ENCODE measurements around the gene SPPL3.

SPPL3 gene

GRCh38 chr12:120760349-120761254 is 143.6 kb downstream of the SPPL3 start:
- no peak for DNase-seq (ENCODE audit: insufficient read length, low spot score)
- FAIRE-seq, result no peak
- TF ChIP-seq CTCF (IDR thresholded peaks at IDR 0.05; ENCODE audit: insufficient read depth, missing control alignments), result no peak

GRCh38 chr12:120759591-120760348 is 144.4 kb downstream of the SPPL3 start:
- DNase-seq (ENCODE audit: insufficient read length, low spot score), result no peak
- no peak for TF ChIP-seq CTCF (IDR thresholded peaks at IDR 0.05; ENCODE audit: insufficient read depth, missing control alignments)
- no peak for FAIRE-seq

GRCh38 chr12:120758798-120759590 is 145.2 kb downstream of the SPPL3 start:
- TF ChIP-seq CTCF (IDR thresholded peaks at IDR 0.05; ENCODE audit: insufficient read depth, missing control alignments), result no peak
- FAIRE-seq, result no peak
- no peak for DNase-seq (ENCODE audit: insufficient read length, low spot score)

- FAIRE-seq (no peak), DNase-seq (ENCODE audit: insufficient read length, low spot score) (no peak)
- TF ChIP-seq CTCF (IDR thresholded peaks at IDR 0.05; ENCODE audit: insufficient read depth, missing control alignments), result no peak
Observed at GRCh38 chr12:120757949-120758348, 146.2 kb downstream of the SPPL3 start.

- no peak for DNase-seq (ENCODE audit: insufficient read length, low spot score)
- FAIRE-seq, result no peak
- no peak for TF ChIP-seq CTCF (IDR thresholded peaks at IDR 0.05; ENCODE audit: insufficient read depth, missing control alignments)
Observed at GRCh38 chr12:120757226-120757742, 146.9 kb downstream of the SPPL3 start.

GRCh38 chr12:120755269-120755668 is 148.9 kb downstream of the SPPL3 start:
- DNase-seq (ENCODE audit: insufficient read length, low spot score), result no peak
- FAIRE-seq, result no peak
- no peak for TF ChIP-seq CTCF (IDR thresholded peaks at IDR 0.05; ENCODE audit: insufficient read depth, missing control alignments)
